GM12878 (cell line): ENCODE data around the gene METRN.

ENCODE experiments used
- CBFB ChIP-seq: IDR thresholded peaks from 2 replicates; pipeline ENCODE4 v1.6.1; 2016; ENCODE audit warnings: antibody characterized with exemption, low read depth
- KAT2A ChIP-seq: conservative IDR thresholded peaks from 2 replicates; pipeline ENCODE4 v1.6.1; 2011; ENCODE audit warnings: low read depth, low read length; ENCODE audit not compliant: control insufficient read depth
- ZNF217 ChIP-seq: fragments of 450-650 bp; IDR thresholded peaks from 2 replicates; pipeline ENCODE4 v1.6.1; 2017; ENCODE audit warnings: antibody characterized with exemption, mild to moderate bottlenecking
- TF ChIP-seq, protein P1 (sequence below): IDR thresholded peaks from 2 replicates; pipeline ENCODE4 v1.6.1; 2012; ENCODE audit warnings: mild to moderate bottlenecking, low read depth, low read length

DNA sequence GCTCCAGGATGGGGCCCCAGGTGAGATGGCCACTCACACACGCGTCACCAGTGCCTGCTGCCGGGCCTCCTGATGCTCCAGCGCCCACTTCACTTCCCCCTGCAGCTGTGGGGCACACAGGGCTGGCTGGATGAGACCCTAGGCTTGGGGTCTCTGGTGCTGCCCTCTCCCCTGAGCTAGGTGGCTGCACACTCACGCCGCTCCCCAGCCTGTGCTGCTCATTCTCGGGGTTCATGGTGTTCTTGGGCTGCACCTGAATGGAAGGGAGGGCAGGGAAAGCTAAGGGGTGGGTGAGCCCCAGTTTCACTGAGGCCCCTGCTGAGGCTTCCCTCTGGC, 10.1 kb downstream of the METRN start:
- TF ChIP-seq, protein P1, sequence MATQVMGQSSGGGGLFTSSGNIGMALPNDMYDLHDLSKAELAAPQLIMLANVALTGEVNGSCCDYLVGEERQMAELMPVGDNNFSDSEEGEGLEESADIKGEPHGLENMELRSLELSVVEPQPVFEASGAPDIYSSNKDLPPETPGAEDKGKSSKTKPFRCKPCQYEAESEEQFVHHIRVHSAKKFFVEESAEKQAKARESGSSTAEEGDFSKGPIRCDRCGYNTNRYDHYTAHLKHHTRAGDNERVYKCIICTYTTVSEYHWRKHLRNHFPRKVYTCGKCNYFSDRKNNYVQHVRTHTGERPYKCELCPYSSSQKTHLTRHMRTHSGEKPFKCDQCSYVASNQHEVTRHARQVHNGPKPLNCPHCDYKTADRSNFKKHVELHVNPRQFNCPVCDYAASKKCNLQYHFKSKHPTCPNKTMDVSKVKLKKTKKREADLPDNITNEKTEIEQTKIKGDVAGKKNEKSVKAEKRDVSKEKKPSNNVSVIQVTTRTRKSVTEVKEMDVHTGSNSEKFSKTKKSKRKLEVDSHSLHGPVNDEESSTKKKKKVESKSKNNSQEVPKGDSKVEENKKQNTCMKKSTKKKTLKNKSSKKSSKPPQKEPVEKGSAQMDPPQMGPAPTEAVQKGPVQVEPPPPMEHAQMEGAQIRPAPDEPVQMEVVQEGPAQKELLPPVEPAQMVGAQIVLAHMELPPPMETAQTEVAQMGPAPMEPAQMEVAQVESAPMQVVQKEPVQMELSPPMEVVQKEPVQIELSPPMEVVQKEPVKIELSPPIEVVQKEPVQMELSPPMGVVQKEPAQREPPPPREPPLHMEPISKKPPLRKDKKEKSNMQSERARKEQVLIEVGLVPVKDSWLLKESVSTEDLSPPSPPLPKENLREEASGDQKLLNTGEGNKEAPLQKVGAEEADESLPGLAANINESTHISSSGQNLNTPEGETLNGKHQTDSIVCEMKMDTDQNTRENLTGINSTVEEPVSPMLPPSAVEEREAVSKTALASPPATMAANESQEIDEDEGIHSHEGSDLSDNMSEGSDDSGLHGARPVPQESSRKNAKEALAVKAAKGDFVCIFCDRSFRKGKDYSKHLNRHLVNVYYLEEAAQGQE, result no peak
- TF ChIP-seq ZNF217 (no peak), KAT2A (no peak), CBFB (no peak)
